ENCODE data around the gene KREMEN1.

- TF ChIP-seq CTCF (IDR thresholded peaks at IDR 0.05) (no peak), EP300 (IDR thresholded peaks at IDR 0.05) (no peak), POLR2A (IDR thresholded peaks at IDR 0.05) (no peak), POLR2AphosphoS5 (IDR thresholded peaks at IDR 0.05) (no peak)
These were observed 91.0 kb downstream of the KREMEN1 start for GRCh38 chr22:29163808-29164207.
